Measurements from ENCODE around the gene TMEM63C.
"Not testable (repeated sequence)": the region's sequence is repeated elsewhere in the genome, so short reads cannot be mapped to it uniquely, and the experiment has no call there.

The TMEM63C gene

GRCh38 chr14:77260199-77260598, 78.6 kb downstream of the TMEM63C start:
- DNase-seq, result no peak

DNA sequence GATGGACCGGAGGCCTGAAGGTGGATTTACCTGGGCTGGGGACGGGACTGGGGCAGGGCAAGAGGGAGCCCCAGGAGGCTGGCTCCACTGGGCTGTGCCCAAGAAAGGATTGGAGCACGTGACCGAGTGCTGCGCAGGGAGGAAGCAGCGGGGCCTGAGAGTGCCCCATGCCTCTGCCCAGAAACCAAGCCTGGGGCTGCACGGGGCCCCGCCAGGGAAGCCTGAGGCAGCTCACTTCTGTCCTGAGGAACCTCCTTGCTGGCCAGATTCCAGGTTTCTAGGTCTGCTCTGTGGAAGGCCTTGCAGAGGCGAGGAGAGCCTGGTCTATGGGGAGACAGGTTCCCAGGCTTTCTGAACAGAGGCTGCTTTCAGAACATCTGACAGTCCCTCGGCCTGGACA, 79.0 kb downstream of the TMEM63C start:
- no peak for DNase-seq

DNA sequence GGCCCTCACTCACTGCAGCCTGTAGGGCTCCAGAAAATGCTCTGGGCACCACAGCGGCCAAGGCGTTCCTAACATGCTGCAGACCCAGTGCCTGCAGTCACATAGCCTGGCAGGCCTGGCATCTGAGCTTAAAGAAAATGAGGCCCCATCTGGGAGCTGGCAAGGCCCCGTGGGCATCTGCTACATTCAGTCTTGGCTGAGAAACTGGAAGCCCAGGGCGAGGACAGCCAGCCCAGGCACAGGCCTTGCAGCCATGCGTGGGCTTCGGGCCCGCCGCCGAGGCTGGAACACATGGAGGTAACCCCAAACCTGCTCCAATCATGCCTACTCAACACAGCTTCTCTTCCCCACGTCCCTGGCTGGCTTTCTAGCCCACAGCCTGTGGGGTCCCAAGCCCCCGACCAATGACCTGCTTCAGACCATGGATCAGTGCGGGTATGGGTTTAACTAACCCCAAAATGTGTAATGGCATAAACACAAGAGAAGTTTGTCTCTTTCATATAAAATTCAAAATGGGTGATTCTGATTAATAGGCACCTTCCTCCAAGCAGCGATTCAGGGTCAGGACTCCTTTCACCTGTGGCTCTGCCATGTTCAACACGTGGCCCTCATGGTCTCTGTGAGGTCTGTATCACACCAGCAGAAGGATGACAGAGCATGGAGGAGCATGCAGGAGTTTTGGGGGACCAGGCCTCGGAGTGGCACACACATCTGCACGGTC, 83.0 kb downstream of the TMEM63C start:
- DNase-seq, result no peak

DNA sequence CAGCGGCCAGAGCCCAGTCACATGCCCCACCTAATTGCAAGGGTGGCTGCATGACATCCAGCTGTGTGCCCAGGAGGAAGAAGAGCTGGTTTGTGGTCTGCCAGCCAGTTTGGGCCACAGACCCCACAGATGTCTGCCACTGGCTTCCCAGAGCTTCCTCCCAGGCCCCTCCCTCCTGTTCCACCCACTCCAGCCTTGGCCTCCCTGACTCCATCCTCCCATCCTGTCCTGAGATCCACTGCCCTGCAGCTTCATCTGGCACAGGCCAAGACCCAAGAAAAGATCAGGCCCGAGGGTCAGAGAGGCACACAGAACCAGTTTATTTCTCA, 83.6 kb downstream of the TMEM63C start:
- no peak for DNase-seq

DNA sequence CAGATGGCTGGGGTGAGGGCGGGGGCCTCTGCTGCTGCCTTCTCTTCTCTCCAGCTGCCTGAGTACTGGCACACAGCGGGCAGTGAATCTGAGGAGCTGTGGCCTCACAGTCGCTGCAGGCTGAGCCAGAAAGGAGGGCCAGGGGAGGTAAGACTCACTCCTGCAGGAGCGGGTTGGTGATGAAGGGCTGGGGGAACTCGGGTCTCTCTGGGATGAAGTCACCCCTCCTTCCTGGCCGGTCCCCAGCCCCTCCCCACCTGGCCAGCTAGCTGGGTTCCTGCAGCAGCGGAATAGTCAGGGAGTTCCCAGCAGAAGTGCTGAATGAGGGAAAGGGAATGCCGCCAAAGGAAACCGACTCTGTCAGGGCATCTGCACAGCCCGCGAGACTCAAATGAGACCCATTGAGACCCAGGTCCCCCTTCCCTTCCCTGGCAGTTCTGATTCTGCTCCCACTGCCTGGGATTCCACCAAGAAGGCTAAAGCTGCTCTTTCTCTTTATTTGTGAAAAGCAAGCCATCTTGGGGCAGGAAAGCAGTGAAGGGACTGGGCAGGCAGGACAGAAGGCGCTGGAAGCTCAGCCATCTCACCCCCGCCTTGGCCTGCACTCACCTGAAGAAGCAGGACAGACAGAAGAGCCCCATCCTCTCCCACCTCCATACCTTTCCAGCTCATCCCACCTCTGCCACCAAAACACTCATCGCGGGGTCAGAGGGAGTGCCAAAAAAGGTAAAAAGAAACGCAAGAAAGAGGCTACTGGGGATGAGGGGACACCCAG, 84.2 kb downstream of the TMEM63C start:
- no peak for DNase-seq

- no peak for DNase-seq
Measured at GRCh38 chr14:77266336-77266735, 84.7 kb downstream of the TMEM63C start.

GRCh38 chr14:77267937-77268699, 86.5 kb downstream of the TMEM63C start:
- no peak for DNase-seq

- DNase-seq, result no peak
Measured at GRCh38 chr14:77268989-77269600, 87.5 kb downstream of the TMEM63C start.

DNA sequence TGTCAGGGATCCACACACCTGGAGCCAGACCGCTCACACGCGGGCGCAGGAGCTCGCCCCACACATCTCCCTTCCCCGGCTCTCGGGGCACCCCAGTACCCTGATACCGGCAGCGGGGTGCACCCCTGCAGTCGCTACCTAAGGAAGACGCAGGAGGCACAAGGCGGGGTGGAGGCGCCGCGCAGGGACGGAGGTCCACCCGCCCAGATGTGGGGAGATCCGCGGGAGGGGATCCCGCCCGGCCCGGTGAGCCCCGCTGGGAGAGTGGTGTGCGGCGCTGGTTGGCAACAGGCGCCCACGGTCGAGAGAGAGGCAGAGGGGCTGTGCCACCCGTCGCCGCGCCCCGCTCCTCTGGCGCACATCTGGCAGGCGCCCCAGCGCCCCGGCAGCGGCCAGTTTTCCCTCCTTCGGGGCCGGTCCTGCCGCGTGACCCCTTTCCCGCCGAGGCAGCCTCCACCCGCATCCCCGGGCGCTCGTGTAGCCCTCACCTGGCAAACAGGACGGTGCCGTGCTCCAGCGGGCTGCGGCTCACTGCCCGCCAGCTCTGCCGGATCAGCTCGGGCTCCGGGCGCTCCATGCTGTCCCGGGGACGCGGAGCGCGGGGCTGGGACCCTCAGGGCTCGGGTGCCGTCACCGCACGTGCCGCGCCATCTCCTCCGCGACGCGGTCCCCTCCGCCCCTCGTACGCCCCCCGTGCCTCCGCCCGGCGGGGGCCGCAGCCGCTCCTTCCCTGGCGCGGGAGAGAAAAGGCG, 88.9 kb downstream of the TMEM63C start:
- no peak for DNase-seq

GRCh38 chr14:77271113-77271710, 89.6 kb downstream of the TMEM63C start, which contains the start of gene NGB:
NGB (minus strand) TSS chr14:77271206; CDS start chr14:77270937, 269 bp downstream.
- no peak for DNase-seq

GRCh38 chr14:77272261-77272660, 90.7 kb downstream of the TMEM63C start:
- DNase-seq, result no peak

- no peak for DNase-seq
Measured at GRCh38 chr14:77273796-77274195, 92.2 kb downstream of the TMEM63C start.

DNA sequence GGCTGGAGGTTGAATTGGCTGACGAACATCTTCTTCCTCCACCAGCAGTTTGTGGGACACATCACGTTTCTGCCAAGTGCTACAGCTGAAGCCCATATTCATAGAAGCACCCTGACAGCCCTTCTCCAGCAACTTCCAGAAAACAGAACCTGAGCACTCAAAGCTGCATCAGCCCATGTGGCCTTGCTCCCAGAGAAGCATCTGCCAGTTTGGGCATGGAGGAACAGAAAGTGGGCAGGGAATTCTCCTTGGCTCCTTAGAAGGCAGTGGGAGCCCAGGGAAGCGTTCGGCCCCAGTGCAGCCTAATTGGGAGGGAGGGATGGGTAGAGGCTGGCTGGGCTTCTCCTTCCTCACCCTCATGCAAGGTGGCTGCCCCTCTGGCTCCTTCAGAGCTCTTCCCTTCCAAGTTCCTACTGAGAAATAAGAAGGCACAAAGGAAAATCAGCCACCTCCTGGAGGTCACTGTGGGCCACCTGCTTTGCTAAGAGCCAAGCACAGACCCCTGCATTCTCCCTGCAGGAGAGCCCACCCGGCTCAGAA, 93.5 kb downstream of the TMEM63C start:
- DNase-seq, result no peak

- DNase-seq, result no peak
Measured at GRCh38 chr14:77275601-77276017, 94.0 kb downstream of the TMEM63C start.

- no peak for DNase-seq
Measured at GRCh38 chr14:77276295-77276935, 94.8 kb downstream of the TMEM63C start.

- no peak for DNase-seq
Measured at GRCh38 chr14:77276959-77277358, 95.4 kb downstream of the TMEM63C start.

- no peak for DNase-seq
Measured at GRCh38 chr14:77278461-77279230, 97.0 kb downstream of the TMEM63C start.

GRCh38 chr14:77279719-77280118, 98.1 kb downstream of the TMEM63C start:
- DNase-seq, result no peak

DNA sequence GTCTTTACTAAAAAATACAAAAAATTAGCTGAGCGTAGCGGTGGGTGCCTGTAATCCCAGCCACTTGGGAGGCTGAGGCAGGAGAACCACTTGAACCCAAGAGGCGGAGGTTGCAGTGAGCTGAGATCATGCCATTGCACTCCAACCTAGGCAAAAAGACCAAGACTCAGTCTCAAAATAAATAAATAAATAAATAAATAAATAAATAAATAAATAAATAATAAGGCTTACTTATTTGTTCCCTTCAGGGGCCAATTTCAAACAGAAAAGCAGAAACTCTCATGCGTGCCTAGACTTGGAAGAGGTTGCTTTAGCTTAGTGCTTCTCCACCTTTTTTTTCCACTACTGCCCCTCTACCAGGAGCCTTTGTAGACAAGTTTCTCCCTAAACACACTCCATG, 99.3 kb downstream of the TMEM63C start:
- not testable (repeated sequence) for DNase-seq

DNA sequence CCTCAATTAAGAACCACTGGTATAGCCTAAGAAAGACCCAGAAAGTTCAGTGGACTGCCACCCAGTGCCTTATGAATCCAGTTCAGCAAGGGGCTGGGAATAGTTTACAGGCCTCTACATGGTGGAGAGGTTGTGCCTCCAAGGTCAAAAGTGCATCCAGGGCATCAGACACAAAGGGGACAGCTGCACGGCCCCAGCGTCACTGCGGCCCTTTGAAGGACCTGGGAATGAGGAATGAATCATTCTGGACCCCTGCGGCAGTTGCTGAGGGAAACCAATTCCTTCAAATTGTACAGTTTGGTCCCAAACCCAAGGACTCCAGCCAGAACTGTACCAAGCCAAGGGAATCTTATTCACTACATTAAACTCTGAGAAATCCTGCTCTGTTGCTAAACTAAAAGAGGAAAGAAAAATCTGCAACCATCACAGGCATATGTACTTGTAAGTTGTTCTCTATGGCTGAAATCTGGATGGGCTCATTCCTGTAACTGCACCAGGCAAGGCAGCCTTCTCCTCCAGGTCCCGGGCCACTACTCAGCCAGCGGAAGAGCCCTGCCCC, 100.3 kb downstream of the TMEM63C start:
- no peak for DNase-seq
